Esophagus squamous epithelium (tissue), 4 donors: ENCODE measurements around the gene STPG1.

ENCODE experiments used
- CTCF ChIP-seq, 6 experiments: fragments of 450-650 bp in 4 of 6; fragments of 200-600 bp in 2 of 6; sonication (generic) in 2 of 6; IDR thresholded peaks; one replicate each; pipeline ENCODE4 v1.5.1; 2016 to 2019; ENCODE audit warnings: antibody characterized with exemption in 6 of 6, mild to moderate bottlenecking in 4 of 6, moderate library complexity in 4 of 6
- POLR2A ChIP-seq, 4 donors: fragments of 450-650 bp; IDR thresholded peaks; one replicate each; pipeline ENCODE4 v1.6.1; 2017; ENCODE audit warnings: antibody characterized with exemption in 4 of 4, mild to moderate bottlenecking in 4 of 4, moderate library complexity in 3 of 4

GRCh38 chr1:24364605-24364974 is 49.0 kb downstream of the STPG1 start:
- TF ChIP-seq CTCF (IDR thresholded peaks at IDR 0.05) (no peak), POLR2A (IDR thresholded peaks at IDR 0.05) (no peak)
